Neural crest cell (in vitro differentiated cells): ENCODE data around the gene SIAH3. TPM values are rescaled to one million over a fixed set of nuclear protein-coding genes. Genes with fewer than 3 reads are reported as not detected.

Source experiments
- DNase-seq: peaks from one replicate; pipeline ENCODE4 v3.0.0; 2021; ENCODE audit warnings: low read depth, mixed read lengths, low spot score
- H3K27ac Mint-ChIP-seq: one replicate; pipeline ENCODE4 v1.8.0; 2021; ENCODE audit warnings: mild to moderate bottlenecking, mixed read lengths; ENCODE audit not compliant: unreplicated experiment
- H3K27me3 Mint-ChIP-seq: 2 replicates; pipeline ENCODE4 v1.8.0; 2021; ENCODE audit warnings: low read depth, mild to moderate bottlenecking, mixed read lengths
- H3K36me3 Mint-ChIP-seq: 2 replicates; pipeline ENCODE4 v1.8.0; 2021; ENCODE audit warnings: low read depth, mild to moderate bottlenecking, mixed read lengths
- H3K4me1 Mint-ChIP-seq: 2 replicates; pipeline ENCODE4 v1.8.0; 2021; ENCODE audit warnings: mixed read lengths
- H3K4me3 Mint-ChIP-seq: one replicate; pipeline ENCODE4 v1.8.0; 2021; ENCODE audit warnings: mild to moderate bottlenecking, mixed read lengths
- H3K9me3 Mint-ChIP-seq: 2 replicates; pipeline ENCODE4 v1.8.0; 2021; ENCODE audit warnings: mixed read lengths
- CTCF ChIP-seq: fragments of 200-600 bp; sonication (generic); conservative IDR thresholded peaks from 2 replicates; pipeline ENCODE4 v1.5.0; 2021; ENCODE audit warnings: antibody characterized with exemption, mild to moderate bottlenecking
- total RNA-seq: library from RNA; stranded (reverse); gene quantifications from 2 replicates; pipeline ENCODE4 v1.2.1, GENCODE V29; 2021

The SIAH3 gene
- total RNA-seq, 1 donor from 2014 or later = 0.42 TPM

GRCh38 chr13:45831851-45832250 is 19.7 kb downstream of the SIAH3 start:
- no peaks in the 10 kb centered on the region for H3K9me3 Mint-ChIP-seq
- peaks cover 10% of the 10 kb centered on the region for H3K27me3 Mint-ChIP-seq
- no peaks in the 10 kb centered on the region for H3K36me3 Mint-ChIP-seq
- no peak overlapping the region for H3K27ac Mint-ChIP-seq
- peaks cover 33% of the 10 kb centered on the region for H3K4me1 Mint-ChIP-seq
- H3K4me3 Mint-ChIP-seq = no peak overlapping the region
- DNase-seq = no peak
- no peak for TF ChIP-seq CTCF

- peaks cover 3% of the 10 kb centered on the region for H3K27me3 Mint-ChIP-seq
- H3K27ac Mint-ChIP-seq = no peak overlapping the region
- peaks cover 37% of the 10 kb centered on the region for H3K4me1 Mint-ChIP-seq
- H3K9me3 Mint-ChIP-seq = no peaks in the 10 kb centered on the region
- H3K36me3 Mint-ChIP-seq = no peaks in the 10 kb centered on the region
- H3K4me3 Mint-ChIP-seq = no peak overlapping the region
- no peak for TF ChIP-seq CTCF
- DNase-seq = no peak
These were observed 21.4 kb downstream of the SIAH3 start for GRCh38 chr13:45830121-45830520.

GRCh38 chr13:45828256-45828968 is 23.1 kb downstream of the SIAH3 start:
- no peak for TF ChIP-seq CTCF
- DNase-seq = no peak
- no peaks in the 10 kb centered on the region for H3K9me3 Mint-ChIP-seq
- peaks cover 1% of the 10 kb centered on the region for H3K27me3 Mint-ChIP-seq
- no peak overlapping the region for H3K4me3 Mint-ChIP-seq
- no peaks in the 10 kb centered on the region for H3K36me3 Mint-ChIP-seq
- H3K4me1 Mint-ChIP-seq = peaks cover 29% of the 10 kb centered on the region
- H3K27ac Mint-ChIP-seq = no peak overlapping the region

- Mint-ChIP-seq H3K27ac (peak overlapping the region; percentile 43), H3K27me3 (no peaks in the 10 kb centered on the region), H3K4me1 (peaks cover 26% of the 10 kb centered on the region), H3K36me3 (no peaks in the 10 kb centered on the region), H3K4me3 (no peak overlapping the region), H3K9me3 (no peaks in the 10 kb centered on the region)
- TF ChIP-seq CTCF = no peak
- no peak for DNase-seq
These were observed 24.2 kb downstream of the SIAH3 start for GRCh38 chr13:45827318-45827717.

GRCh38 chr13:45826731-45827130 is 24.8 kb downstream of the SIAH3 start:
- Mint-ChIP-seq H3K9me3 (no peaks in the 10 kb centered on the region), H3K36me3 (no peaks in the 10 kb centered on the region), H3K27ac (peak overlapping the region; percentile 43), H3K4me3 (no peak overlapping the region), H3K4me1 (peaks cover 26% of the 10 kb centered on the region), H3K27me3 (no peaks in the 10 kb centered on the region)
- no peak for DNase-seq
- no peak for TF ChIP-seq CTCF
